Esophagus squamous epithelium (tissue), 5 donors: ENCODE measurements around the gene TUBAL3. TPM values are rescaled to one million over a fixed set of nuclear protein-coding genes. Genes with fewer than 3 reads are reported as not detected.

Source experiments
- DNase-seq: peaks from one replicate; lab custom pipeline; 2025; lab: John Stamatoyannopoulos, UW
- H3K27ac ChIP-seq, 4 donors: fragments of 200-600 bp; sonication (generic); one replicate each; pipeline ENCODE4 v1.5.1; 2016 to 2019; ENCODE audit warnings: mild to moderate bottlenecking in 1 of 4
- H3K27me3 ChIP-seq, 4 donors: fragments of 200-600 bp; sonication (generic); 1 replicate in 3 of 4; 2 replicates in 1 of 4; pipeline versions ENCODE4 v1.5.1 to v1.6.0; 2017 to 2021; ENCODE audit warnings: antibody characterized with exemption in 1 of 4
- H3K36me3 ChIP-seq, 3 donors: fragments of 200-600 bp; sonication (generic); one replicate each; pipeline ENCODE4 v1.5.1; 2016 to 2019
- H3K4me1 ChIP-seq, 3 donors: fragments of 200-600 bp; sonication (generic); one replicate each; pipeline ENCODE4 v1.5.1; 2017 to 2019
- H3K4me3 ChIP-seq, 4 donors: fragments of 200-600 bp; sonication (generic); 1 replicate in 3 of 4; 2 replicates in 1 of 4; pipeline ENCODE4 v1.5.1; 2016 to 2019; ENCODE audit warnings: mild to moderate bottlenecking in 2 of 4, moderate library complexity in 1 of 4
- H3K9me3 ChIP-seq, 3 donors: fragments of 200-600 bp; sonication (generic); one replicate each; pipeline ENCODE4 v1.5.1; 2016 to 2019
- POLR2A ChIP-seq, 4 donors: fragments of 450-650 bp; IDR thresholded peaks; one replicate each; pipeline ENCODE4 v1.6.1; 2017; ENCODE audit warnings: antibody characterized with exemption in 4 of 4, mild to moderate bottlenecking in 4 of 4, moderate library complexity in 3 of 4
- WGBS, 2 donors: methylation state at CpG; one replicate each; pipeline ENCODE4 v1.1.5; 2018; 5-methylcytosine and 5-hydroxymethylcytosine counted together
- intact Hi-C: fragments of 100-400 bp; cut with DNase I; formaldehyde crosslinking; loops from one replicate; pipeline ENCODE4 v1.15.0; 2022
- total RNA-seq, 4 donors: library from RNA; depleted of rRNA; stranded (reverse); fragments of >200 nt; gene quantifications; one replicate each; pipeline ENCODE4 v1.1.0, GENCODE V29; 2016
- TF ChIP-seq, protein P1 (sequence below), 6 experiments: fragments of 450-650 bp in 4 of 6; fragments of 200-600 bp in 2 of 6; sonication (generic) in 2 of 6; IDR thresholded peaks; one replicate each; pipeline ENCODE4 v1.5.1; 2016 to 2019; ENCODE audit warnings: antibody characterized with exemption in 6 of 6, mild to moderate bottlenecking in 4 of 6, moderate library complexity in 4 of 6
- donor health status: DM: yes; HTN: yes; CAD: no.

TUBAL3 gene
- total RNA-seq, 4 donors from 2014 or later, result 0.19 TPM; not detected in 2

DNA sequence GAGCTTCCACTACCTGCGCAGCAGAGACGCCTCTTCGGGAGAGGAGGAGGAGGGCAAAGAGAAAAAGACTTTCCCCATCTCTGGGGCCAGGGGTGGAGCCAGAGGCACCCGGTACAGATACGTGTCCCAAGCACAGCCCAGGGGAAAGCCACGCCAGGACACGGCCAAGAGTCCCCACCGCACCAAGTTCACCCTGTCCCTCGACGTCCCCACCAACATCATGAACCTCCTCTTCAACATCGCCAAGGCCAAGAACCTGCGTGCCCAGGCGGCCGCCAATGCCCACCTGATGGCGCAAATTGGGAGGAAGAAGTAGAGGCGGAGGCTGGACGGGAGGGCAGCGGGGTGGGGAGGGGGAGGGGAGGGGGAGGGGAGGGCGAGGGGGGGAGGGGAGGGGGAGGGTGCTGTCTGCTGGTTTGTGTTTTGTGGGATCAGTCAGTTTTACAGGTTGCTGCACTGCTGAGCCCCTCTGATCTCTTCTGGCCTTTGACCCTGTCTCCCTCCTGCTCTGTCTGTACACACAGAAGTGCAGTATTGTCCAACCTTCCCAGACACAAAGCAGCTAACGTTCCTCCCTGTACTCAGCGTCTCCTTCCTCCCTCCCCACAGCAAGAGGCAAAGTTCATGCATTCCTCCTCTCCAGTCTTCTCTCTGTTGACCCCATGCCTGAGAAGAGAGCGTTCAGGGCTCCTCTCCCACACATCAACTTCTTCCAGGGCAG lies 30.6 kb downstream of the TUBAL3 start:
- DNase-seq, result no peak
- no peak overlapping the region for H3K4me3 ChIP-seq
- H3K27me3 ChIP-seq, result peaks cover 0 to 6% (median 0%) of the 10 kb centered on the region in 4 donors
- no peaks in the 10 kb centered on the region for H3K4me1 ChIP-seq
- H3K36me3 ChIP-seq, result no peaks in the 10 kb centered on the region
- no peaks in the 10 kb centered on the region for H3K9me3 ChIP-seq
- intact Hi-C loops, result no loop called here
- H3K27ac ChIP-seq, result no peak overlapping the region
- WGBS, 2 donors, result 79 to 82% methylated on average over 8 to 10 of the region's 22 CpGs
- no peak for TF ChIP-seq POLR2A (IDR thresholded peaks at IDR 0.05)
- TF ChIP-seq, protein P1, sequence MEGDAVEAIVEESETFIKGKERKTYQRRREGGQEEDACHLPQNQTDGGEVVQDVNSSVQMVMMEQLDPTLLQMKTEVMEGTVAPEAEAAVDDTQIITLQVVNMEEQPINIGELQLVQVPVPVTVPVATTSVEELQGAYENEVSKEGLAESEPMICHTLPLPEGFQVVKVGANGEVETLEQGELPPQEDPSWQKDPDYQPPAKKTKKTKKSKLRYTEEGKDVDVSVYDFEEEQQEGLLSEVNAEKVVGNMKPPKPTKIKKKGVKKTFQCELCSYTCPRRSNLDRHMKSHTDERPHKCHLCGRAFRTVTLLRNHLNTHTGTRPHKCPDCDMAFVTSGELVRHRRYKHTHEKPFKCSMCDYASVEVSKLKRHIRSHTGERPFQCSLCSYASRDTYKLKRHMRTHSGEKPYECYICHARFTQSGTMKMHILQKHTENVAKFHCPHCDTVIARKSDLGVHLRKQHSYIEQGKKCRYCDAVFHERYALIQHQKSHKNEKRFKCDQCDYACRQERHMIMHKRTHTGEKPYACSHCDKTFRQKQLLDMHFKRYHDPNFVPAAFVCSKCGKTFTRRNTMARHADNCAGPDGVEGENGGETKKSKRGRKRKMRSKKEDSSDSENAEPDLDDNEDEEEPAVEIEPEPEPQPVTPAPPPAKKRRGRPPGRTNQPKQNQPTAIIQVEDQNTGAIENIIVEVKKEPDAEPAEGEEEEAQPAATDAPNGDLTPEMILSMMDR (IDR thresholded peaks at IDR 0.05), result no peak

DNA sequence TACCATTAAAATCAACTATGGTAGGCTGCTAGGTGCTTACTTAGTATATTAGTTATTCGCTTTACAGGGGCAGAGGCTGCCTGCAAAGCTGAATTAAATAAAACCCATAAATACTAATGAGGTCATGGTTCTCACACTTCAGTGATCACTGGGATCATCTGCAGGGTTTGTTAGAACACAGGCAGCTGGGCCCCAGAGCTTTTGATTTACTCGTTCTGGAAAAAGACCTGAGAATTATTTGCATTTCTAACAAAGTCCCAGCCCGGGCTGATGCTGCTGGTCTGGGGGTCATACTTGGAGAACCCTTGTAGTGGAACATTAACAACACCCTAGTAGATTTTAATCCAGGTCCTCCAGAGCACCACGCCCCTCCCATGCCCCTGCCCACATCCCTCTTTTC lies 31.3 kb downstream of the TUBAL3 start:
- no peaks in the 10 kb centered on the region for H3K9me3 ChIP-seq
- 68 to 77% methylated on average over 3 to 4 of the region's 4 CpGs for WGBS, 2 donors

DNA sequence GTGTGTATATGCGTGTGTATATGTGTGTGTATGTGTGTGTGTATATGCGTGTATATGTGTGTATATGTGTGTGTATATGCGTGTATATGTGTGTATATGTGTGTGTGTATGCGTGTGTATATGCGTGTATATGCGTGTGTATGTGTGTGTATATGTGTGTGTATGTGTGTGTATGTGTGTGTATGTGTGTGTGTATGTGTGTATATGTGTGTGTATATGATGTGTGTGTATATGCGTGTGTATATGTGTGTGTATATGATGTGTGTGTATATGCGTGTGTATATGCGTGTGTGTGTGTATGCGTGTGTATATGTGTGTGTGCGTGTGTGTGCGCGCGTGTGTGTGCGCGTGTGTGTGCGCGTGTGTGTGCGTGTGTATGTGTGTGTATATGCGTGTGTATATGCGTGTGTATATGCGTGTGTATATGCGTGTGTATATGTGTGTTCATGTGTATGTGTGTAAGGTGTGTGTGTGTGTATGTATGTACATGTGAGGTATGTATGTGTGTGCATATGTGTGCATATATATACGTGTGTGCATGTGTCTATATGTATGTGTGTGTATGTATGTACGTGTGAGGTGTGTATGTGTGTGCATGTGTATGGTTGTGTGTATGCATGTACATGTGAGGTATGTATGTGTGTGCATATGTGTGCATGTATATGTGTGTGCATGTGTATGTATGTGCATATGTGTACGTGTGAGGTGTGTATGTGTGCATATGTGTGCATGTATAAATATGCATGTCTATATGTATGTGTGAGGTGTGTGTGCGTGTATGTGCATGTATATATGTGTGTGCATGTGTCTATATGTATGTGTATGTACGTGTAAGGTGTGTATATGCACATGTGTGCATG lies 33.9 kb downstream of the TUBAL3 start:
- TF ChIP-seq, protein P1 (IDR thresholded peaks at IDR 0.05), result no peak
- TF ChIP-seq POLR2A (IDR thresholded peaks at IDR 0.05), result no peak
- Histone ChIP-seq H3K9me3 (no peaks in the 10 kb centered on the region), H3K27me3 (peaks cover 0 to 15% (median 0%) of the 10 kb centered on the region in 4 donors), H3K36me3 (no peaks in the 10 kb centered on the region), H3K27ac (no peak overlapping the region), H3K4me1 (no peaks in the 10 kb centered on the region), H3K4me3 (no peak overlapping the region)
- DNase-seq, result no peak
- intact Hi-C loops, result no loop called here
- 64 to 88% methylated on average over 21 to 28 of the region's 28 CpGs for WGBS, 2 donors

More for the DNA sequence above, 31.3 kb downstream of the TUBAL3 start:
- H3K27me3 ChIP-seq, result peaks cover 0 to 6% (median 0%) of the 10 kb centered on the region in 4 donors
- no peaks in the 10 kb centered on the region for H3K4me1 ChIP-seq
- no peak for DNase-seq
- H3K27ac ChIP-seq, result no peak overlapping the region
- H3K36me3 ChIP-seq, result no peaks in the 10 kb centered on the region
- H3K4me3 ChIP-seq, result no peak overlapping the region
- TF ChIP-seq, protein P1 (IDR thresholded peaks at IDR 0.05), result no peak
- no peak for TF ChIP-seq POLR2A (IDR thresholded peaks at IDR 0.05)
- intact Hi-C loops, result no loop called here

DNA sequence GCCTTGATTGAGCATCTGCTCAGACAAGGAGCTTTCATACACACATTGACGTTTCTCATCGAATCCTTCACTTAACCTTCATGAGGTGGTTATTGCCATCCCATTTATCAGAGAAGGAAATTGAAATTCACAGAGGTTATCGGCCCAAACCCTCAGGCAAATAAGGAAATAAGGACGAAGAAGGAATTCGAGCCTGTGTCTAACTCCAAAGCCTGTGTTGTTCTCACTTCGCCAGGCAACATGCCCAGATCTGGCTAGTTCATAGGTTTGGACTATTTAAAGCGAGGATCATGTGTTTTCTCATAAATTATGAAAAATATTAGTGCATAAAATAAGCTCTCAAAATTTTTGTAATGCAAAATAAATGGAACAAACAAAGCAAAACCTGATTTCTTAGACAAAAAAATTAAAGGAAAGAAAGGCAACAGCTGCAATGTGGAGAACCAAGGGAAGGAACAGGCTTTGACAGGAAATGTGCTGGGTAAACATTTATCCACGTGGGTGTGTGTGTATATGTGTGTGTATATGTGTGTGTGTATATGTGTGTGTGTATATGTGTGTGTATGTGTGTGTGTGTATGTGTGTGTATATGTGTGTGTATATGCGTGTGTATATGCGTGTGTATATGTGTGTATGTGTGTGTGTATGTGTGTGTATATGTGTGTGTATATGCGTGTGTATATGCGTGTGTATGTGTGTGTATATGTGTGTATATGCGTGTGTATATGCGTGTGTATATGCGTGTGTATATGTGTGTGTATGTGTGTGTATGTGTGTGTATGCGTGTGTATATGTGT lies 35.1 kb downstream of the TUBAL3 start:
- Histone ChIP-seq H3K4me3 (no peak overlapping the region), H3K27me3 (peaks cover 0 to 27% (median 0%) of the 10 kb centered on the region in 4 donors), H3K27ac (no peak overlapping the region), H3K4me1 (no peaks in the 10 kb centered on the region), H3K36me3 (no peaks in the 10 kb centered on the region), H3K9me3 (no peaks in the 10 kb centered on the region)
- 44 to 77% methylated on average over 9 to 16 of the region's 16 CpGs for WGBS, 2 donors
- DNase-seq, result no peak
- intact Hi-C loops, result no loop called here
- TF ChIP-seq, protein P1 (IDR thresholded peaks at IDR 0.05), result no peak
- TF ChIP-seq POLR2A (IDR thresholded peaks at IDR 0.05), result no peak
